GM21526 (cell line): ENCODE measurements around the gene TFCP2L1.
"Not testable (repeated sequence)": the region's sequence is repeated elsewhere in the genome, so short reads cannot be mapped to it uniquely, and the experiment has no call there.

Experiments
- ATAC-seq: cut with Tn5 transposase; IDR thresholded peaks from one replicate; pipeline ENCODE4 v1.9.1; 2021; ENCODE audit warnings: moderate library complexity; ENCODE audit not compliant: unreplicated experiment, low FRiP score

The TFCP2L1 gene

DNA sequence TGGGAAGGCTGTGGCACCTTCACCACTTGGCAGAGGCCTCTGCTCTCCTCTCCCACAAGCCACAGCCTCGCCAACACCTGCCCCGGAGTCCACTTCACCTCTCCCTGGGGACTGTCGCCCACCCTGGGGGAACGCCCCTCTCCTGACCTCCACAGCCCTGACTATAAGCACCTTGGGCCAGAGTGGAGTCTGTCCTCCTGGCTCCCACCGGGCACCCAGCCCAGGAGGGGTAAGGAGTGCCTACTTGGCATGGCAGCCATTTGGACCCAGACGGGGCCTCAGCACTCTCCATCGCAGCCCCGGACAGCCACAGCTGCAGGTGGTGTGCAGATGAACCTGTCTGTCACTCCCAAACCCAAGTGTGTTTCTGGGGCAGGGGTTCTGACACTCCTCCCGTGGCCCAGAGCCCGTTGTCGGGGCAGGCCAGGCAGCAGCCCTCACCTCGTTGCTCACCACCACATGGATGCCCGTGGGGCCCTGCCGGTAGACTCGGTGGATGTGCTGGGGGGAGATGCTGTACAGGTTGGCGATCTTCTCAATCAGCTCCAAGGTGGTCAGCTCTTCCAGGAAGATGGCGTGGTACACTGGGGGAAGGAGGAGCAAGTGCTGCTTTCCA is 53.5 kb downstream of the TFCP2L1 start:
- ATAC-seq: no peak

DNA sequence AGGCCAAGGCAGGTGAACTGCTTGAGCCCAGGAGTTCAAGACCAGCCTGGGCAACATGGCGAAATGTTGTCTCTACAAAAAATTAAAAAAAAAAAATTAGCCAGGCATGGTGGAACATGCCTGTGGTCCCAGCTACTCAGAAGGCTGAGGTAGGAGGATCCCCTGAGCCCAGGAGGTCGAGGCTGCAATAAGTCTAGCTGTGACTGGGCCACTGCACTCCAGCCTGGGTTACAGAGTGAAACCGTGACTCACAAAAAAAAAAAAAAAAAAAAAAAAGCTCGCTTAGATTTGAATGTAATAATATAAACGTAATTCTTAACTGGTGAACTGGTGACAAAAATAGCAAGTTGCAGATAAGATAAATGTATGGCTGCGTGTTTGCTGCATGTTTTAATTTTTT is 56.5 kb downstream of the TFCP2L1 start:
- ATAC-seq: no peak

DNA sequence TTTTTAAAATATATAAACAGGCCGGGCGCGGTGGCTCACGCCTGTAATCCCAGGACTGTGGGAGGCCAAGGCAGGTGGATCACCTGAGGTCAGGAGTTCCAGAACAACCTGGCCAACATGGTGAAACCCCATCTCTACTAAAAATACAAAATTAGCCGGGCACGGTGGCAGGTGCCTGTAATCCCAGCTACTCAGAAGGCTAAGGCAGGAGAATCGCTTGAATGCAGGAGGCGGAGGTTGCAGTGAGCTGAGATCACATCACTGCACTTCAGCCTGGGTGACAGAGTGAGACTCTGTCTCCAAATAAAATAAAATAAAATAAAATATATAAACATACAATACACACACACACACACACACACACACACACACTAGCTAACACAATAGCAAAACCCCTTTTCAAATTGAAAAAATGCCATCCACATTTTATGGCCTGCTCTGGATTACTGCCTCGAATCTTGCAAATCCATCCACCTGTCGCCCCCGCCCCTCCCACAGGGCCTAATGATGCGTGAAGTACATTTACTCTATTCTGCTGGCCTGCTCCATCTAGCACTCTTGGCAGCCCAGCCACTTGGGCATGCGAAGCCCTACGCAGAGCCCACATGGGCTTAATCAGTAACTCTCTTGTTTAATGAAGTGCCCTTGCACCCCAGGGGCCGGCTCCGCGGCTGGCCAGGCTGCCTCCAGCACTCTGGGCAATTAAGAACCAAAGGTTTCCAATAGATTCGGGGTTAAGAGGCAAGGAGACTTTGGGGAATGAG is 57.4 kb downstream of the TFCP2L1 start:
- not testable (repeated sequence) for ATAC-seq

DNA sequence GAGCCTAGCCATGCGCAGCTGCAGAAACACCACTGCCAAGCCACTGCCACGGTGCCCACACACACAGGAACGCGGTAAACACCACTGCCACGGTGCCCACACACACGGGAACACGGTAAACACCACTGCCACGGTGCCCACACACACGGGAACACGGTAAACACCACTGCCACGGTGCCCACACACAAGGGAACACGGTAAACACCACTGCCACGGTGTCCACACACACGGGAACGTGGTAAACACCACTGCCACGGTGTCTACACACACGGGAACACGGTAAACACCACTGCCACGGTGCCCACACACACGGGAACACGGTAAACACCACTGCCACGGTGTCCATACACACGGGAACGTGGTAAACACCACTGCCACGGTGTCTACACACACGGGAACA is 59.3 kb downstream of the TFCP2L1 start:
- ATAC-seq: not testable (repeated sequence)

DNA sequence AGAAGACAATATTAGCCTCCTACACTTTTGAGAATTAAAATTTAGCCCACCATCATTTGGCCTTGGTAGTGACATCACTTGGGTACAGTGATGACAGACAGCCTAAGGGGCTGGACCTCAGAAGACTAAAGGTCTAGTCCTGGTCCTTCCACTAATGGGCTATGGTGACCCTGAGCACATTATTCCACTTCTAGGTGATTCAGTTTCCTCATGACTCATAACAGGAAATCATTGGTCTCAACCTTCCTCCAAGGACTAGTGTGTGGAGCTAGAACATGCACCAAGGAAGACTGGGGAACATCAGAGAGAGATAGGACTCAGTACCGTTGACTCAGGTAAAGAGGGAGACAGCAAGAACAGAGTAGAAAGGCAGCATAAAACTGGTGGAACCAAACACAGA is 64.0 kb downstream of the TFCP2L1 start:
- ATAC-seq: no peak

DNA sequence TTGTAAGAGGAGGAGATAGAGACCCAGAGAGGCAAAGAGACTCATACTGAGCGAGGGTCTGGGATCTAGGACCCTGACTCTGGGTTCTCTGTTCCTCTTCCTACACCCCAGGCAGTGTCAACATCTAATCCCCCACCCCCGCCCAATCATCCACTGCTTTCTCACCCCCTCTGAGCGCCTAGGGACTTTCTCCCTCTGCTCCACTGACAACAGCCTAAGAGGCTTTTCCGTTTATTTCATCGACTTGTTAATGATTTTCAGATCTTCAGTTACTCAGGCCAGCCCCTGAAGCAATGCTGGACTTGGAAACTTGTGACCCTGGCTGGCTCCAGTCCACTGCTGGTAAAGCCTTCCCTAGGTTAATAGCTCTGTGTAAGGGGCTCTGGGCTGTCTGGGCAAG is 65.1 kb downstream of the TFCP2L1 start:
- ATAC-seq: no peak

DNA sequence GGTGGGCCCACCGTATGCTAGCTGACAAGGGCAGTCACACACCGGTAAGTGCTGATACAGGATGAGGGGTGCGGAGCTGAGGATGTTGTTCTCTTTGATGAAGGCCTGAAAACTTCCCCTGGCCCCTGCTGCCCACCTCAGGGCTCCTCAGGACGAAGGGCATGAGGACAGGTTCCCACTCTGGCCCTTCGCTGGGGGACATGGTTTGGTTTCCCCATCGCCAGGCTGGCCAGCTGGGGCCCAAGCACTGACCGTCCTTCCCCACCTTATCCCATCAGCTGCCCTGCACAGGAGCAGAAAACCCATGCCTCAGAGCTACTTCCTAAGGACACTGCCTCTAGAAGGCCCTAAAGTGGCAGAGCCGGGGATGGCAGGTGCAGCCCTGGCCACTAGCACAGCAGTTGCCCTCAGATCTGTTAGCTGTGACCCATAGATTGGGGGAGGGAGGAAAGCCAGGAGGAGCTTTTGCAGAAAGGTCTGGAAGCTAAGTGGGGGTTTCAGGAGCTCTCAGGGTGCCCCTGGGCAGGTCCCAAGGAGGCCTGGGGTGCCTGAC is 66.5 kb downstream of the TFCP2L1 start:
- ATAC-seq: no peak

DNA sequence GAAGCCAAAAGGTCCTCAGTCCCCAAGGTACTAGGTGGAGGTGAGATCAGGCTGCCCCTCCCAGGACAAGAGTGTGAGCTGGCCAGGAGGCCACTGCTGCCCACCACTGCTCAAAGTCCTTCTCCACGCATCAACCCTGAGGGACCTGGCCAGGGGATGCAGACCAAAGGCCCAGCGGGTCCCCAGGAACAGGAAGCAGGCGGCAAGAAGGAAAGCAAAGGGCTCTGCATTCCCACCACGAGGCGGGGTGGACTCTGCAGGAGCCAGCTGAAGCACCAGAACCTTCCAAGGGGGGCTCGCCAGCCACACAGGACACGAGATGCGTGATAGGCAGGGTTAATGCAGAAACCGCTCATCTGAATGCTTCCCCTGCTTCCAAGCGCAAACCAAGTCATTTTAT is 67.4 kb downstream of the TFCP2L1 start:
- no peak for ATAC-seq

DNA sequence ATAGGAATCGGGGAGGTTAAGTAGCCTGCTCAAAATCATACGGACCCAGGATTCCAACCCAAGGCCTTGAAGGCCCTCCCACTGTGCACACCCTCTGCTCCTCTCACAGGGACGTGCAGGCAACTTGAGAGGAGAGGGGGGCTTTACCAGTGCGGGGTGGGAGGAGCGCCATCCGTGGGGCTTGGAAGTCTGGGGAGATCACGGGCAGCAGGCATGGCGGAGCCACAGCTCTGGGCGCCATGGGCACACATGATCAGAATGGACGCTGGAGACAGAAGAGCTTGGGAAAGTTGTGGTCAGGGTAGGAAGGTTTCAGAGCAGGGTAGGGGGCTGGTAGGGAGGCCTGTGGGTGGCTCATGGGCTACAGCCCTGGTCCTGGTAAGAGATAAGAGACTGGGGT is 70.7 kb downstream of the TFCP2L1 start:
- ATAC-seq: no peak

DNA sequence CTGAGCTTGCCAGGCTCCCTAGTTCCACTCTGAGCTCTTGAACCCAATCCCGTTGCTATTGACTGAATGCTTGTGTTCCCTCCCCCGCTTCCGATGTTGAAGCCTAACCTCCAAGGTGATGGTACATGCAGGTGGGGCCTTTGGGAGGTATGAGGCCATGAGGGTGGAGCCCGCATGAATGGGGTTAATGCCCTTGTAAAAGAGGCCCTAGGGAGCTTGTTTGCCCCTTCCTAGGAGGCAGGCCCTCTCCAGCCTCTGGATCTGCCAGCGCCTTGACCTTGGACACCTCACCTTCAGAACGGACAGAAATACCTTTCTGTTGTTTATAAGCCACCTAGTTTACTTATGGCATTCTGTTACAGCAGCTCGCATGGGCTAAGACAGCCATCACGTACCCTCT is 71.6 kb downstream of the TFCP2L1 start:
- no peak for ATAC-seq

DNA sequence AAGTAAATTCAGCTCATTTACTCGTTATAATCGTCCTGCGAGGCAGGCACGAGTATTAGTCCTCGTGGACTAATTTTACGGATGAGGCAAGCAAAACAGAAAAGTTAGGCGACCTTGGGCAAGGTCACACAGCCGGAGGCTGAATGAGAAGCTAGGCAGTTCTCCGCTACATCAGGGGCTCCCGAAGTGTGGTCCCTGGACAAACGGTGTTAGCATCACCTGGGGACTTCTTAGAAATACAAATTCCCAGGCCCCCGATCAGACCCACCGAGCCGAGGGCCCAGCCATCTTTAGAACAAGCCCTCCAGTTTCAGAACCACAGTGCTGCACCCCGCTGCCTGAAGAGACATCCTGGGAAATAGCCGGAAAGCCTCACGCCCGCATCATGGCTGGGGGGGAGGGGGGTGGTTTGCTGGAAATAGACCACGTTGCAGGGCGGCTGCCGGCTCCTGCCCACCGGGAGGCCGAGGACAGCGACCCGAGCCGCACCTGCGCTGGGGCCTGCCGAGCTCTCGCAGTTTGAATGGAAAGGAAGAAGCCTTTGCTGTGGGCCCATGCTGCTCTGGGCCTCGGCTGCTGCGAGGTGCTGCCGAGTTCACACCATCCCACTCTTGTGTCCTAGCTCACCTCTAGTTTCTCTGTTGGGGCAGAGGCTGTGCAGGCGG is 72.2 kb downstream of the TFCP2L1 start:
- no peak for ATAC-seq

DNA sequence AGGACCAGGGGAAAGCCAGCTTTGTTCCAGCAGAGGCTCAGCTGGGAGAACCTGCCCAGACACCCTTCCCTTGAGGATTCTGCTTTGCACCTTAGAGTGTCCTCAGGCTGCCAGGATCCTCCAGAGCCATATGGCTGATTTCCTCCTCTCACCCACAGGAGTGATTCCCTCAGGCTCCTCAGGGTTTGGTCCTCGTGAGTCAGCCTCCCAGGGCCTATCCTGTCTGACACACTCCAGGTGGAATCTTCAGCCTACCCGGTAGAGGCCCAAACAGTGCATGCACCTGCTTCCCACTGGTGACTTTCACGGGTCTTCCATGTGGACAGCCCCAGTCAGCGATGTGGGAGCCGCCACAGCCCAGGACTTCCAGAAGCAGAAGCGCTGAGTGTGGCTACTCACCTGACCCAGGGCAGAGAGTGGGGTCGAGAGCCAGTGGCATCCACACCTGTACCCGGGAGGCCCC is 73.3 kb downstream of the TFCP2L1 start:
- no peak for ATAC-seq

DNA sequence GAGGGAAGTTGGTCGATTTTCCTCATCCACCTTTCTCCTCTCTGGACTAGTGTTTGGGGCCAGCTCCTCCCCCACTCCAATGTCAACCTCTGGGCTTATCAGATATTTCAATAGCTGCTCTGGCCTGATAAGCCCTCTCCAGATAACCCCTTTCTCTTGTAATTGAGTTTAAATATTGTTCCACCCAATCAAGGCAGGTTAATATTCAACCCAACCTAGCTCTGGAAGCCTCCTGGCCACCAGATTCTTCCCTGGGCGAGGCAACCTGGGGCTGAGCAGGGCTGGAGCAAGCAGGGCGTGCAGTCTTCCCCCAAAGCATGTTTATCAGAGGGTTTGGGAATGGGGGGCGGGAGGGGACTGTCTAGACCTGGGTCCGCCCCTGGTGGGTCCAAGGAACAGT is 73.8 kb downstream of the TFCP2L1 start:
- no peak for ATAC-seq

DNA sequence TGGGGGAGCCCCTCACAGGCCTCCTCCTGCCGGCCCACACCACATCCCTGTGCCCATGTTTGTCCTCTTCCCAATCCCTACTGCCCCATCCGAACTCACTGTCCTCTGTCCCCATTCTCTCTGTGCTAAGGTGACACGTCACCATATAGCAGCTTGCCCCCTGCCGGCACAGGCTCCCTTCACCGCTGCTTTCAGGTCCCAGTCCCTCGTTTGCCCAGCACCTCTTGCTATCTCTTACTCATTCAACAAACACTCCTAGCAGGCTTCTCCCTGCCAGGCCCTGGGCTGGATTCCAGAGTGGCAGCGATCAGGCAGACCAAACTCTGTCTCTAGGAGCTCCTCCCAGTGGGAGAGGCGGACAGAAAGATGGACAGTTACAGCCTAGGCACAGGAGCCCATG is 74.3 kb downstream of the TFCP2L1 start:
- no peak for ATAC-seq

DNA sequence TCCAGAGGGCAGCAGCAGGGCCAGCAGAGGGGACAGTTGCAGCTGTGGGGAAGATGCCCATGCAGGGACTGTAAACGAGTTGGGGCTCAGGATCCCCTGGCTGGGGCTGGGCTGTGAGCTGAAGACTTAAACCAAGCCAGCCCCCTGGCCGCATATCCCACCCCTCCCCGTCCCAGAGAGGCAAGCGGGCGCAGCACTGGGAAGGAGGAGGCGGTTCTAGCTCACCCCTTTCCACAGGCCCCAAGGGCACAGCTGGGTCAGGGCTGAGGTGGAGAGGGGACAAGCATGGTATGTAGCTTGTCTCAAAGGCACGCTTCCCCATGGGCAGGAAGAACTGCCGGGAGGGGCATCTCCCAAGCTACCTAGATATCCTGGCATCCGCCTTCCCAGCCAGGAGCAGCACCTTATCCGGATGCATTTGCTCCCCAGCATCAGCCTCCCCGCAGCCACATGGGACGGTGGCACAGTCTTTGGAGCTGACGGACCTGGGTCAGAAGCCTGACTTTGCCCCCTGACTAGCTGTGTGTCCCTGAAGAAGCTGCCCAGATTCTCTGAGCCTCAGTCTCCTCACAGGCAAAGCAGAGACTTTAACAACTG is 75.9 kb downstream of the TFCP2L1 start:
- no peak for ATAC-seq

DNA sequence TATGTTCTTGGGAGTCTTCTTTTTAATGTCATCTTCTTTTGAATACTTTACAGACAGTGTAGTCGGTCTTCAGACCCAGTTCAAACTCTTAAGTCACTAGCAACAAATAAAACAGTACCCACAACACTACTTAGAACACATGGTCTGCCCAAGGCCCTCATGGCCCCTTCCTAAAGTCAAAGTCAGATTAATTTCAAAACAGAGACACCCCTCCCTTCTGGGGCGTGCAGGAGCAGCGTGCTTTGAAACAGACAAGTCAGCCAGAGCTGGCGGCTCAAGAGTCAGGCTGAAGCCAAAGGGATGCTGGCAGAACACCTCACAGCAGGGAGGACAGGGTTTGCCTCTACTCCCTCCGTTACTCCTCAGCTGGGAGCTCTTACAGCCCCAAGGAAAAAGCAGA is 77.5 kb downstream of the TFCP2L1 start:
- no peak for ATAC-seq

DNA sequence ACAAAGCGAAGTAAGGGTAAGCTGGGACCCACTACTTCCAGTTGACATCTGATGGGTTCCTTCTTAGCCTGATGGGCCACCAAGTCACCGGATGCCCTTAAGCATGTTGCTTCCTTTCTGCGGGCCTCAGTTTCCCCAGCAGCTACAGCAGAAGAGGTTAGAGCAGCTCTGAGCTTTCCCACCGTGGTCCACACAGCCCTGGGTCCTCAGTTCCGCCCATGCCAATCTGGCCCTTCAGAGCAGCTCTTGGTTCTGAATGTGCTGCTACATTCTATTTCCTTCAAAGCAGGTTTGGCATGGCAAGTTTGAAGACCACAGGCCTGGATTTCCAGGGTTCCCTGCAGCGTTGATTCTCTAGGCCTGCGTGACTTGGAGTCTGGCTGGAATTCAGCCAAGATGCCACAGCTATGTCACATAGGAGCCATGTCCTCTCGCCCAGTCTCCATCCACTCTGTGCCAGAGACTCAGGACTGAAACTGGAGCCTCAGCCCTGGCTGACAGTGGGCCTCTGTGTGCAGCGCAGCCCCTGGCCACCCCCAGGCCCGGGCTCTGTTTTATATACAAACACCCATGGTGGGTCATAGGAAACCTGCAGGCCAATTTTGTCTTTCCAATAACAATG is 79.6 kb downstream of the TFCP2L1 start:
- no peak for ATAC-seq

DNA sequence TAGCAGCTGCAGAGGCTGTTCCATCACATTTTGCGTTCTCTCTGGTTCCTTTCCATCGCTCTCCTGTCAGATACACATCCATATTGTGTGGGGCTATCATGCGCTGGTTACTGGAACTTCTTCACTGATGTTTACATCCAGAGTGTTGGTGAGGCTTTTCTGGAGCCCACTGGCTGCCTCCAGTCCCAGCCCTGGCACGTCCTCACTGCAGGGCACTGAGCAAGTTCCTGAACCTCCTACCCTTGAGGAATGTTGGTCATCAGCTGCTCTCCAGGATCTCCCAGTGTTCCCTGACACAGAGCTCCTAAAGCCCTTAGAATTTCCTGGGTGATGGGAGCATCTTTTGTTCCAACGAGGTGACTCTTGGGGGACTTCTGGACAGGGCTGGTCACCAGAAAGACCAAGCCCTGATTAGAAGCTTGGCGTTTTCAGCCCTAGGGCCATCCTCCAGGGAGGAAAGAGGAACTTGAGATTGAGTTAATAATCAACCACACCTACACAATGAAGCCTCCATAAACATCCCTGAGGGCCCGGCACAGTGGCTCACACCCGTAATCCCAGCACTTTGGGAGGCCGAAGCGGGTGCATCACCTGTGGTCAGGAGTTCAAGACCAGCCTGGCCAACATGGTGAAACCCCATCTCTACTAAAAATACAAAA is 81.3 kb downstream of the TFCP2L1 start:
- ATAC-seq: no peak

DNA sequence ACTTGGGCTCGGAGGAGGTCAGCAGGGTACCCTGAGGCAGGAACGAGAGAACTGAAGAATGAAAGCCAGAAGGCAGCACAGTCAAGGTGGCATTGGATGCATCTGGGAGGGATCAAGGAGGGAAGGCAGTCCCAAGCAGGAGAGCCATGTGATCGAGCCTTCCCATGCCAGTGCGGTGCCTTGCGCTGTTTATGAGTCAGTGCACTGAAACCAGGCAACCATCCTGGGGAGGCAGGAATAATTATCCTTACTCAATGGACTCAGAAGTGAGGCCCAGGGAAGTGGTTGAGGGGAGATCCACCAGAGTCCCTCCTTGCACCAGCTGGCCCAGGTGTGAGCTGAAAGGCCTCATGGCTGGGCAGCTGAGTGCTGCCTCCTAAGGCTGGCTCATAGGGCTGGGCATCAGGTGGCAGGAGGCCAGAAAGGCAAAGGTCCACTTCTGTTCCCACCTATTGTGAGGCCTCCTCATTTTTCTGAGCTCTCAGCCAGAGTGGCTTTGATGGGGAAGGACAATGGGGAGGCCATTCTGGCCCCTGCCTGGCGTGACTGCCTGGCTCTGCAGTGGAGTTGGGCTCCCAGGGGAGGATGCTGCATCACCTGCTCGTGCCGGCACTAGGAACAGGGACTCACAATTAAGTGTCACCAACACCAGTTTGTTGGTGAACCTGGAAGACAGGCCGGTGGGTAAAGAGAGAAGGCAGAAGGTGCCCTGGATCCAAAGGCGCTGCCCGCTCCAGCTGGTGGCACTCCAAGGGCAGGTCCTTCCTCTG is 82.3 kb downstream of the TFCP2L1 start:
- no peak for ATAC-seq
